Stimulated activated CD4-positive, alpha-beta T cell treated with anti-CD3 and anti-CD28 coated beads, Interleukin-12 subunit alpha, Interleukin-12 subunit beta, amount 100 ng/mL, for 24 hours (primary cell): ENCODE measurements around the gene NEUROG1.

Experiments used
- DNase-seq, 2 experiments: peaks; one replicate each; pipeline ENCODE4 v3.0.0-alpha.2; 2020; ENCODE audit warnings: low read depth in 2 of 2

Gene NEUROG1, protein sequence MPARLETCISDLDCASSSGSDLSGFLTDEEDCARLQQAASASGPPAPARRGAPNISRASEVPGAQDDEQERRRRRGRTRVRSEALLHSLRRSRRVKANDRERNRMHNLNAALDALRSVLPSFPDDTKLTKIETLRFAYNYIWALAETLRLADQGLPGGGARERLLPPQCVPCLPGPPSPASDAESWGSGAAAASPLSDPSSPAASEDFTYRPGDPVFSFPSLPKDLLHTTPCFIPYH

GRCh38 chr5:135535820-135536801, at the start of gene NEUROG1:
Gene NEUROG1, minus strand, starts transcription at chr5:135535964. Its CDS starts 274 bp downstream, at chr5:135535690.
- DNase-seq, result no peak

DNA sequence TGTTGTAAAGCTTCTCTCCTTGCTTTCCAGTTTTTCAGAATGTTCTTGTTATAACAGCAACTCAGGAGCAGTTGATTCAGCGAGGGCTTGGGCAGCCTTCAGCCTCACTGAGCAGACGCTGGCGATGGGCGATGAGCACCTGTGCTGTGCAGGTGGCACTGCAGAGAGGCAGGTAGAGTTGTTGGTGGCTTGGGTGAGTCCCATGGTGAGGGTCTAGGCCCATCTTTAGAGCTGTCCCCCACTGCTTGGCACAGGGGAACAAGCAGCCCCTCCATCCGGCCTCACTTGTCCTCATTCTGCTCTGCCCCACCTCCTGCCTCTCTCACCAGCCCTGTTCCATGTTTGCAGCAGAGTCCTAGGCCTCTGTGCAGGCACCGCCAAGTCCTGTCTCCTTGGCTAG, 49.2 kb upstream of the NEUROG1 start:
- no peak for DNase-seq

GRCh38 chr5:135584276-135584675, 48.5 kb upstream of the NEUROG1 start:
- no peak for DNase-seq

DNA sequence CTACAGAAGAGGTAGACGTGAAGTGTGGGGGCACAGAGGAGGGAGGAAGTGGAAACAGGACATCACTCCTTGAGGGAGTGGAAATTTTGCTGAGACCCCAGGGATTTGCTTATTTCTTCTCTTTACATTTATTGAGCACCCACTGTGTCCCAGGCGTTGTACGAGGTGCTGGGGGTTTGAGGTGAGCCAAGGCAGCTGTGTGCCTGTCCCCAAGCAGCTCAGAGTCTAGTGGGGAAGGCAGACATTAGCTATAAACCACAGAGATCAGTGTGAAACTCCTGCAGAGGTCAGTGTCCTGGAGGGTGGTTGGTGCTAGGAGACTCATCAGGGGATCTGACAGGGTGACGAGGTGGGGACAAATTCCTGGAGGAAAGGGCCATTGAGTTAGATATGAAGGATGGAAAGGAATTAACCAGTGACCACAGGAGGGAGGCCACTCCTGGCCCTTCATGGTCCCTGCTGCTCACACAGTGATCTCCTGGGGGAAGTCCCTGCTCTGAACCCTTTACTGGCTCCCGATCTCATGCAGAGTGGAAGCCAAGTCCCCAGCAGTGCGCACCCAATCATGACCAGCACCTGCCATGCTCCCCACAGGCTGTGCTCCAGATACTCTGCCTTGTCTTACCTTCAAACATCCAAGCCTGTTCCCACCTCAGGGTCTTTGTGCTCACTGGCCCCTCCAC, 46.5 kb upstream of the NEUROG1 start:
- DNase-seq, result no peak

DNA sequence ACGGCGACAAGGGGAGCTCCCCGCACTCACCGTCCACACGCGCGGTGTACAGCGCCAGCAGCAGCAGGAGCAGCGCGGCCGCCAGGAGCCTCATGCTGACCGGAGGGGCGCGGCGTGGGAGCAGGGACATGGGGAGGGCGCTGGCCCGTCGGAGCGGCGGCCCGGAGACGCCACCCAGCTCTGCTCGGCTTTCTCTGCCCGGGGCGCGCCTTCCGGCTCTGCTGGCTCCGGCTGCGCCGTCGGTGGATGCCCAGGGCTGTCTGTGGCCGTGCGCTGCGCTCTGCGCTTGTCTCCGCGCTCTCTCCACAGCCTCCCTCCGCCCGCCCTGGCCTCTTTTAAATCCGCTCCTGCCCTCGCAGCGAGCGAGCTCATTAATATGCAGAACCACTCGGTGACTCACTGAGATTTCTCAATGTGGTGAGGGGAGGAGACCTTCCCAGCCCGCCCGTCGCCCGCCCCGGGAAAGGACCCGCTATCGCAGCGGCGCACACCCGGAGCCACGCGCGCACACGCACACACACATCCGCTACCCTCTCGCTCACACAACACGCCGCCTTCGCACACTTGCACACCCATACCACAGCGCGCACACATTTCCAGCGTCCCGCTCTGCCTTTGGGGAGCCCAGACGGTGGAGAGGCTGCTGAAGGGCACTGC, 43.0 kb upstream of the NEUROG1 start, which contains the start of gene CXCL14:
Gene CXCL14, minus strand, starts transcription at position 307 of the 657 bp plus-strand sequence. Its CDS starts 213 bp downstream, at position 94.
- DNase-seq, result peak in 1 of 2 experiments; percentile 20

DNA sequence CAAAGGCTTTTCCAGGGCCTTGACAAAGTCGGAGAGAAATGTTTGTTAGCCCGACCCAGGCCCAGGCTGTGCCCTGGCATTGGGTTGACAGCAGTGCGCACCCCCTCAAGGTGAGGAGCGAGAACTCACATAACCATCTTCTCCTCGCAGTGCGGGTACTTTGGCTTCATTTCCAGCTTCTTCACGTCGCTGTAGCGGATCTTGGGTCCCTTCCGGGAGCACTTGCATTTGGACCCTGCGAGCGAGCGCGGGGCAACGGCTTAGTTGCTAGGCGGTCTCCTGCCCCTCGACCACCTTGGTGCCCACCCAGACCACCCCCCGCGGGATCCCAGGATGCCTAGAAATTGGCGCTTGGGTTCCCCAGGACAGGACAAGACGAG, 42.5 kb upstream of the NEUROG1 start:
- DNase-seq, result no peak

GRCh38 chr5:135577421-135577820, 41.7 kb upstream of the NEUROG1 start:
- no peak for DNase-seq

GRCh38 chr5:135576075-135576599, 40.4 kb upstream of the NEUROG1 start:
- DNase-seq, result no peak

DNA sequence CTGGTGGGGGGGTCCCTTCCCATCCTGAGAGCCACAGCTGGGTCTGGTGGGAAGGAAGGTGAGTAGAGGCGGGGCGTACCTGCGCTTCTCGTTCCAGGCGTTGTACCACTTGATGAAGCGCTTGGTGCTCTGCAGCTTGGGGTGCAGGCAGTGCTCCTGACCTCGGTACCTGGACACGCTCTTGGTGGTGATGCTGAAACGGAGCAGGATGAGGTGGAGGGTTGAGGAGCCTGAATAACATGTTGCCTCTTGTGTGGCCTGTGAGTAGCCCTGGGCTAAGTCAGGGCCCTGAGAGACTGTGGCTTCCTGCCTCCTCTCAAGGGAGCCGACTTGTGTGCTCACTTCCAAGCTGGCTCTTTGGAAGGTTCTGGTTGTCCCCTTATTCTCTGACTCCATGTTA, 38.7 kb upstream of the NEUROG1 start:
- no peak for DNase-seq

- no peak for DNase-seq
Measured at GRCh38 chr5:135571902-135572301, 36.1 kb upstream of the NEUROG1 start.

- DNase-seq, result no peak
Measured at GRCh38 chr5:135571066-135571609, 35.4 kb upstream of the NEUROG1 start.

- DNase-seq, result no peak
Measured at GRCh38 chr5:135570453-135570764, 34.6 kb upstream of the NEUROG1 start.

DNA sequence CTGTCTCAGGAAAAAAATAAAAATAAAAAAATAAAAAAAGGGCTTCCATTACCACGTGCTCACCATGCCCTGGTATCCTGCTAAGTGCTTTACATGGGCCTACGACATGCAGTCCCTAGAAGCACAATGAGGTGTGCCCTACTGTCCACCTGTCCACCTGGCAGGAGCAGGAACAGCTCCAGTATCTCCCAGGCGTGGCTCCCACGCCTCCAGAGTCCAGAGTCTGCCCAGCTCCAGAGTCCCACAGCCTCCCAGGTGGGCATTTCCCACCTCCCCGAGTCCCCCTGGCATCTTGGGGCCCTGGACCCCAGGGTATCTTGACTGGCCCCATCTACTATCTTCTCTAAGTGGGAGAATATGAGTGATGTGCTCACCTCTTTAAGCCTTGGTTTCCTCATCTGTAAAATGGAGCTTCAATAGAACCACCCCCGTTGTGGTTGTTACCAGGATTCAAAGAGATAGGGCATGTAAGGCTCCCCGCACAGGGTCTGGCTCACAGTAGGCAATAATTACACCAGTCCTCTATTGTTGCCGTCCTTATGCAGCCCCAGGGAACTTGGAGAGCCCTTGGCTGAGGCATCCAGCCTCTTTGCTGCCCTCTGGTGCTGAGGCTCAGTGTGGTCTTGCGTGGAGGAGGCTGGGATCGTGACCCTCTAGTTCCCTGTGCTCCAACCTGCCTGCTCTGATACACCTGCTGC, 34.1 kb upstream of the NEUROG1 start:
- no peak for DNase-seq

DNA sequence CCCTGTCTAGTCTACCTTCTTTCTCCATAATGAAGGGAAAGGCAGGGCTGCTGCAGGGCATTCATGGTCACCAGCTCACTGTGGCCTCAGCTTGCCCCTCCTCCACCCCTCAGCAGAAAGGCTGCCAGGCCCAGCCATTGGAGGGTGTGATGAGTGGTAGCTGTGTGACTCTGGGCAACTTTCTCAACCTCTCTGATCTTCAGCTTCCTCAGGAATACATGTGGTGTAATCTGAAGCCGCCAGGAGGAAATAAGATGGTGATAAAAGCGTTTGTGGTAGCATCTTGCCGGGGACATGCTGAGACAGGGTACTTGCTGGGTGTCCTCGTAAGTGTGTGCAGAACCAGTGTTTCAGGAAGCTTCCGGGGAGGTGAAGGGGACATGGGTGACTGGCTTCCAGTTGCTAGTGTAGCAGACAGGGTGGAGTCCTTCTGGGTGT, 33.2 kb upstream of the NEUROG1 start:
- no peak for DNase-seq

- no peak for DNase-seq
Measured at GRCh38 chr5:135568246-135568645, 32.5 kb upstream of the NEUROG1 start.

DNA sequence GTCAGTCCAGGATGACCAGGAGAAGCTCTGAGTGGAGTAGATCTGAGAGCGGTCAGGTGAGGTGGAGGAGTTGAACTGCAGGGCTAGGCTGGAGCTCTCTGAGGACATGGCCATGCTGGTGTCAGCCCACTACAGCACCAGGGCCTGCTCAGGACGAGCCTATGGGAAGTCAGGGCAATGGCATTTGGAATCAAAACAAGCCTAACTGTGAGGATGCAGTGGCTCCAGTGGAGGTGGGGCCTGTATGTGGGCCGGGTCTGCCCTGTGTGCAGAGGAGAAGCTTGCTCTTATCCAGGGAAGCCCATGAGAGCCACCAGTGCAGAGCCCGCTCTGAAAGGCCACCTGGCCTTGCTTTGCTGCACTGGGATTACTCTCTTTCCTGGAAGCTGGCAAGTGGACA, 31.9 kb upstream of the NEUROG1 start:
- no peak for DNase-seq

- DNase-seq, result no peak
Measured at GRCh38 chr5:135566422-135567400, 30.9 kb upstream of the NEUROG1 start.

GRCh38 chr5:135565725-135566421, 30.1 kb upstream of the NEUROG1 start:
- DNase-seq, result peak; percentile 54 to 75

DNA sequence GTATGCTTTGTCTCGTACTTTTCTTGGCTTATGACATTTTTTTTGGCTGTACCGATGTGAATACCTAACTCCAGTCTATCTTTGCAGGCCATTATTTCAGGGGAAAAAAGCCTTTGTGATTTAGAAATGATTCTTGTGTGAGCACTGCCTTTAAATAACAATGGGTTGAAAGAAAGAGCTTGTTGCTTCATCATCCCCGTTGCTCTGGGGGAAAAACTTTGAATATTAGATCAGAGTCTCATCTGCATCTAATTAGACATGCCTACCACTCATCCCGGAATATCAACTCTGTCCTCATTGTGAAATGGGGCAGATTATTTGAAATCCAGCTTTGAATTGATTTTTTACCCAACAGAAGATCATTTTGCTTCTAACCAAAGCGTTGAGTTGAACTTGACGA, 29.5 kb upstream of the NEUROG1 start:
- no peak for DNase-seq
